Measurements from ENCODE around the gene PSMD1.

Gene PSMD1

DNA sequence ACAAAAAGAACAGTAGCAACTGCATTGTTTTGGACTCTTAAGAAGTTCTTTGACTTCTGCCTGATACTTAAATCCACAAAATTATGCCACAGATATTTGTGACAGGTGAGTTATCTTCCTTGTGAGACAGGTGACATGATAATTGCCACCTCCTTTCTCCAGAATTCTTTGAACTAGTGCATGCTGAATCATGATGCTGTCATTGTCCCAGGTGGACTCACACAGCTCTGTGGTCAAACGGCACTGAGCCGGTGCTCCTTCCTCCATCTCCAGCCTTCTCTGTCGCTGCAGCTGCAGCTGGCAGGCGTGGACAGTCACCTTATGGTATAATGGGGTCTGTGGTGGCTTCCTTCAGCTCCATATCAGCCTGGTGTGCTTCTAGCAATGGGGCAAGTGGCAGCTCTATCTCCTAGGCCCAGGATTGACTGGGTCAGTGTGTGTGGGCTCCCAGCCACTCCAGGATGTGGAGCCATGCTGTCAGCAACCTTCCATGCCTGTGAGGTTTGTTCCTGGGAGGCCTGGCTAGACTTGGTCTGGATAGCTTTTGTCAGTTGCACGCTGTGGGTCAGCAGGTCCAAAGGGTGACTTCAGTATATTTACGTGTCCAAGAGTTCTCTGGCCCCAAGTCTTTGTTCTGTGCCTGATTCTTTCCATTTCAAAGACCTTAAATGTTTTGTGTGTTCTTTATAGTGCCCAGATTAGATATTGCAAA is 157.4 kb downstream of the PSMD1 start:
- DNase-seq: no peak

DNA sequence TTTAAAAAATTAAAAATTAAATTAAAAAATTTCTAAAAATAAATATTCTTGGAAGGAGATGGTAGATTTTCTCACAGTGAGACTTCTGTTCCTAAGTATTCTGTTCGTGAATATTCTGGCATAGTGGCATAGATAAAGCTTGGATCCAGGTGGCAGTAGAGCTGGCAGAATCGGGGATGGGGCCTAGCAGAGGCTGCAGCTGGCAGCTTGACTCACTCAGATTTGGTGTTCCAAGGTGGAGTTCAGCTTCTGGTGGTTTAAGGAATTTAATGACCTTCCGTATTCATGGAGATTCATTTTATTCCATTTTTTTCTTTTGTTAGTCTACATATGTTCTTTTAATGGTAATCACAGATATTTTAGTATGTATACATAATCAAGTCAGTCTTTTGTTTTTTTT is 161.7 kb downstream of the PSMD1 start:
- no peak for DNase-seq

DNA sequence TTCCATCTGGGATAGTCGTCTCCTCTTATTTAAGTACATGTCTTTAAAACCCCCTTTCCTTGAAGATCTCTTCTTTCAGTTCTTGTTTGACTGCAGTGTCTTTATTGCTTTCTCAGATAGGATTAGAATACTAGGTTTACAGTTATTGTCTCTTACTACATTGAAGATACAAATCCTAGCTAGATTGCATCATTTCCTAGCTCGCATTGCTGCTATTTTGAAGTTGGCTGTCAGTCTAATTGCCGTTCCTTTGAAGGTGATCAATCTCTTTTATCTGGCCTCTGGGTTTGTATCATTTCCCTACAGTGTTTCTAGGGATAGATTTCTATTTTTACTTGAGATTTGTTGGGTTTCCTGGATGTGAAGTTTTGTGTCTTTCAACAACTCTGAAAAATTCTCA is 162.6 kb downstream of the PSMD1 start:
- no peak for DNase-seq

DNA sequence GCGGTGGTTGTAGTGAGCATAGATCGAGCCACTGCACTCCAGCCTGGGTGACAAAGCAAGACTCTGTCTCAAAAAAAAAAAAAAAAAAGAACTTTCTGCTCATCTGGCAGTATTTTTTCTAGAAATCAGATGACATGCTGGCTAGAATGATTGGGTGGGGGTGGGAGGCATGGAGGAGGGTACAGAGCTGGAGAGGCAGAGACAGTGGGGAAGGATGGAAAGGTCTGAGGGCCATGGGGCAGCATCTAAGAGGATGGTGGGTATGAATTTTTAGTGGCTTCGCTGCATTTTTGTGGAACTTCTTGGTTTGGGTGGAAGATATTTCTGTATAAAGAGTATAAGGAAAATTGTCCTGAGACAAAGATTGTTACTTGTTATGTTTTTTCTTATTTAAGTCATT is 165.1 kb downstream of the PSMD1 start:
- no peak for DNase-seq
